Stimulated activated naive CD4-positive, alpha-beta T cell treated with Interleukin-2 at 50 U/mL for 16 hours (primary cell): ENCODE results near the gene SCLY.
"Not testable (repeated sequence)": the region's sequence is repeated elsewhere in the genome, so short reads cannot be mapped to it uniquely, and the experiment has no call there.

Experiments
- DNase-seq: peaks from one replicate; lab custom pipeline; 2025; lab: John Stamatoyannopoulos, UW

Gene SCLY

GRCh38 chr2:238113611-238114010 lies 52.8 kb downstream of the SCLY start:
- DNase-seq: no peak

GRCh38 chr2:238114331-238114841 lies 53.6 kb downstream of the SCLY start:
- DNase-seq: no peak

GRCh38 chr2:238114851-238115660 lies 54.3 kb downstream of the SCLY start:
- no peak for DNase-seq

- DNase-seq: not testable (repeated sequence)
These were observed 54.9 kb downstream of the SCLY start for GRCh38 chr2:238115709-238116108.

- no peak for DNase-seq
These were observed 55.7 kb downstream of the SCLY start for GRCh38 chr2:238116298-238117198.

GRCh38 chr2:238117199-238118154 lies 56.7 kb downstream of the SCLY start:
- DNase-seq: no peak

GRCh38 chr2:238119756-238120462 lies 59.1 kb downstream of the SCLY start:
- no peak for DNase-seq

- DNase-seq: no peak
These were observed 59.9 kb downstream of the SCLY start for GRCh38 chr2:238120463-238121298.

- no peak for DNase-seq
These were observed 60.9 kb downstream of the SCLY start for GRCh38 chr2:238121511-238122286.

- no peak for DNase-seq
These were observed 61.8 kb downstream of the SCLY start for GRCh38 chr2:238122287-238123217.

- no peak for DNase-seq
These were observed 62.6 kb downstream of the SCLY start for GRCh38 chr2:238123218-238123971.

GRCh38 chr2:238123991-238124470 lies 63.2 kb downstream of the SCLY start:
- no peak for DNase-seq

- no peak for DNase-seq
These were observed 63.8 kb downstream of the SCLY start for GRCh38 chr2:238124488-238125126.

- DNase-seq: no peak
These were observed 64.5 kb downstream of the SCLY start for GRCh38 chr2:238125127-238125885.

- DNase-seq: no peak
These were observed 65.5 kb downstream of the SCLY start for GRCh38 chr2:238126338-238126737.

- no peak for DNase-seq
These were observed 66.0 kb downstream of the SCLY start for GRCh38 chr2:238126775-238127164.
